ENCODE data around the gene EIF4G3.

GRCh38 chr1:21217812-21218596 is 41.3 kb upstream of the EIF4G3 start:
- TF ChIP-seq CTCF (IDR thresholded peaks at IDR 0.05; ENCODE audit: insufficient read depth, low read length, poor library complexity, severe bottlenecking) (no peak), EZH2phosphoT487 (conservative IDR thresholded peaks at IDR 0.05; ENCODE audit: low read length) (no peak)
